WTC11 (cell line): ENCODE measurements around the gene NCKAP5. TPM values are rescaled to one million over a fixed set of nuclear protein-coding genes. Genes with fewer than 3 reads are reported as not detected.

Source experiments
- ATAC-seq: fragments of 200-7000 bp; cut with Tn5 transposase; 2 replicates; pipeline ENCODE4 v1.10.0; 2021; ENCODE audit warnings: mild to moderate bottlenecking, moderate library complexity
- CTCF ChIA-PET: fragments of 300-600 bp; sonication (Branson Sonifier 250); formaldehyde crosslinking; loops from one replicate; lab custom pipeline; 2021; ENCODE audit warnings: antibody characterized with exemption; lab: Charles Lee
- POLR2A ChIA-PET: fragments of 350-600 bp; sonication (Branson Sonifier 250); formaldehyde crosslinking; loops from one replicate; lab custom pipeline; 2021; ENCODE audit warnings: antibody characterized with exemption; lab: Charles Lee
- DNase-seq: peaks from one replicate; pipeline ENCODE4 v3.0.0; 2021; ENCODE audit warnings: low spot score
- H3K27ac Mint-ChIP-seq: 2 replicates; pipeline ENCODE4 v1.8.0; 2021; ENCODE audit warnings: mixed read lengths
- H3K27me3 Mint-ChIP-seq: 2 replicates; pipeline ENCODE4 v1.8.0; 2021; ENCODE audit warnings: low read depth, mild to moderate bottlenecking, moderate library complexity, mixed read lengths
- H3K36me3 Mint-ChIP-seq: 2 replicates; pipeline ENCODE4 v1.8.0; 2021; ENCODE audit warnings: mixed read lengths
- H3K4me1 Mint-ChIP-seq: 2 replicates; pipeline ENCODE4 v1.8.0; 2022; ENCODE audit warnings: mixed read lengths
- H3K4me3 Mint-ChIP-seq: 2 replicates; pipeline ENCODE4 v1.8.0; 2021; ENCODE audit warnings: mild to moderate bottlenecking, moderate library complexity, mixed read lengths
- H3K9me3 Mint-ChIP-seq: 2 replicates; pipeline ENCODE4 v1.8.0; 2021; ENCODE audit warnings: mixed read lengths
- ELF4 ChIP-seq: sonication (generic); formaldehyde crosslinking; IDR thresholded peaks from 2 replicates; pipeline ENCODE4 v1.8.1; 2022; ENCODE audit warnings: low read depth, mild to moderate bottlenecking, moderate library complexity, missing genetic modification reagents
- ESRRA ChIP-seq: sonication (generic); formaldehyde crosslinking; IDR thresholded peaks from 2 replicates; pipeline ENCODE4 v1.8.1; 2022; ENCODE audit warnings: mild to moderate bottlenecking, missing genetic modification reagents, borderline replicate concordance
- FOXJ3 ChIP-seq: sonication (generic); formaldehyde crosslinking; IDR thresholded peaks from 2 replicates; pipeline ENCODE4 v1.9.0; 2021; ENCODE audit warnings: missing genetic modification reagents, mild to moderate bottlenecking, borderline replicate concordance
- FOXP1 ChIP-seq: sonication (generic); formaldehyde crosslinking; IDR thresholded peaks from 2 replicates; pipeline ENCODE4 v1.8.0; 2022; ENCODE audit warnings: missing genetic modification reagents, mild to moderate bottlenecking, moderate library complexity, borderline replicate concordance
- GRHL2 ChIP-seq: fragments of 250-450 bp; sonication (Bioruptor Pico); IDR thresholded peaks from 2 replicates; pipeline ENCODE4 v1.8.0; 2022; ENCODE audit warnings: mild to moderate bottlenecking, moderate library complexity; ENCODE audit not compliant: insufficient replicate concordance, severe bottlenecking
- IRF1 ChIP-seq: sonication (generic); formaldehyde crosslinking; IDR thresholded peaks from 2 replicates; pipeline ENCODE4 v1.8.0; 2023; ENCODE audit warnings: missing genetic modification reagents
- MLX ChIP-seq: sonication (generic); formaldehyde crosslinking; IDR thresholded peaks from 2 replicates; pipeline ENCODE4 v1.8.1; 2023; ENCODE audit warnings: mild to moderate bottlenecking, missing genetic modification reagents, moderate library complexity
- NR3C1 ChIP-seq: sonication (generic); formaldehyde crosslinking; conservative IDR thresholded peaks from 2 replicates; pipeline ENCODE4 v1.8.1; 2023; ENCODE audit warnings: low read depth, mild to moderate bottlenecking, missing genetic modification reagents
- OVOL2 ChIP-seq: fragments of 250-450 bp; sonication (Bioruptor Pico); IDR thresholded peaks from 2 replicates; pipeline ENCODE4 v1.9.0; 2021; ENCODE audit warnings: mild to moderate bottlenecking, borderline replicate concordance
- PREB ChIP-seq: sonication (generic); formaldehyde crosslinking; IDR thresholded peaks from 2 replicates; pipeline ENCODE4 v1.8.1; 2022; ENCODE audit warnings: mild to moderate bottlenecking, missing genetic modification reagents, moderate library complexity, borderline replicate concordance
- RELA ChIP-seq: sonication (generic); formaldehyde crosslinking; IDR thresholded peaks from 2 replicates; pipeline ENCODE4 v1.8.1; 2022; ENCODE audit warnings: missing genetic modification reagents, mild to moderate bottlenecking, borderline replicate concordance
- SOX15 ChIP-seq: fragments of 250-450 bp; sonication (Bioruptor Pico); IDR thresholded peaks from 2 replicates; pipeline ENCODE4 v1.9.0; 2021; ENCODE audit warnings: mild to moderate bottlenecking
- TEAD4 ChIP-seq: sonication (generic); formaldehyde crosslinking; IDR thresholded peaks from 2 replicates; pipeline ENCODE4 v1.8.0; 2022; ENCODE audit warnings: mild to moderate bottlenecking, missing genetic modification reagents
- TP53 ChIP-seq: sonication (generic); formaldehyde crosslinking; IDR thresholded peaks from 2 replicates; pipeline ENCODE4 v1.8.1; 2023; ENCODE audit warnings: mild to moderate bottlenecking, missing genetic modification reagents
- USF2 ChIP-seq: sonication (generic); formaldehyde crosslinking; IDR thresholded peaks from 2 replicates; pipeline ENCODE4 v1.8.1; 2023; ENCODE audit warnings: mild to moderate bottlenecking, missing genetic modification reagents, moderate library complexity
- ZNF121 ChIP-seq: sonication (generic); formaldehyde crosslinking; IDR thresholded peaks from 2 replicates; pipeline ENCODE4 v1.8.0; 2023; ENCODE audit warnings: missing genetic modification reagents
- ZNF138 ChIP-seq: sonication (generic); formaldehyde crosslinking; conservative IDR thresholded peaks from 2 replicates; pipeline ENCODE4 v1.8.1; 2022; ENCODE audit warnings: mild to moderate bottlenecking, moderate library complexity, missing genetic modification reagents
- ZNF232 ChIP-seq: sonication (generic); formaldehyde crosslinking; IDR thresholded peaks from 2 replicates; pipeline ENCODE4 v1.8.0; 2022; ENCODE audit warnings: mild to moderate bottlenecking, missing genetic modification reagents
- ZNF317 ChIP-seq: sonication (generic); formaldehyde crosslinking; IDR thresholded peaks from 2 replicates; pipeline ENCODE4 v1.8.1; 2023; ENCODE audit warnings: low read depth, mild to moderate bottlenecking, moderate library complexity, missing genetic modification reagents, borderline replicate concordance
- ZNF396 ChIP-seq: fragments of 250-450 bp; sonication (Bioruptor Pico); IDR thresholded peaks from 2 replicates; pipeline ENCODE4 v1.8.0; 2021; ENCODE audit warnings: mild to moderate bottlenecking, moderate library complexity, borderline replicate concordance
- ZNF416 ChIP-seq: fragments of 250-450 bp; sonication (Bioruptor Pico); IDR thresholded peaks from 2 replicates; pipeline ENCODE4 v1.9.0; 2021; ENCODE audit warnings: mild to moderate bottlenecking, inconsistent platforms
- ZNF512 ChIP-seq: sonication (generic); formaldehyde crosslinking; IDR thresholded peaks from 2 replicates; pipeline ENCODE4 v1.8.1; 2022; ENCODE audit warnings: missing genetic modification reagents, borderline replicate concordance
- ZNF671 ChIP-seq: fragments of 250-450 bp; sonication (Bioruptor Pico); IDR thresholded peaks from 2 replicates; pipeline ENCODE4 v1.8.0; 2021; ENCODE audit warnings: mild to moderate bottlenecking
- ZSCAN18 ChIP-seq: fragments of 250-450 bp; sonication (Bioruptor Pico); IDR thresholded peaks from 2 replicates; pipeline ENCODE4 v2.1.2; 2022; ENCODE audit warnings: mild to moderate bottlenecking, moderate library complexity
- total RNA-seq: library from RNA; stranded (reverse); gene quantifications from 3 replicates; pipeline ENCODE4 v1.2.3, GENCODE V29; 2021
- TF ChIP-seq, protein P1 (sequence below): sonication (generic); formaldehyde crosslinking; conservative IDR thresholded peaks from 2 replicates; pipeline ENCODE4 v1.8.1; 2022; ENCODE audit warnings: mild to moderate bottlenecking, missing genetic modification reagents
- TF ChIP-seq, protein P2 (sequence below): sonication (generic); formaldehyde crosslinking; IDR thresholded peaks from 2 replicates; pipeline ENCODE4 v1.8.0; 2022; ENCODE audit warnings: mild to moderate bottlenecking, missing genetic modification reagents

Gene NCKAP5
- total RNA-seq, 1 experiment from 2014 or later = 0.55 TPM

GRCh38 chr2:132875193-132875592, 693.1 kb downstream of the NCKAP5 start:
- H3K4me3 Mint-ChIP-seq = no peak overlapping the region
- peak overlapping the region; percentile 3; the same call in 1 of the 2 replicates for H3K27ac Mint-ChIP-seq
- ATAC-seq (peak; percentile 68), DNase-seq (no peak)
- ChIA-PET POLR2A (no interaction called here), CTCF (interaction anchor here (1.0 to 1.1 kb wide), 2 partner anchors 10 to 206 kb away, joined by 3 to 4 read pairs; partner anchors contain the start of gene LYPD1)
- TF ChIP-seq ZNF232 (no peak), SOX15 (CRISPR knock-in tag) (no peak), ZNF138 (no peak), USF2 (CRISPR knock-in tag) (no peak), ZNF121 (CRISPR knock-in tag) (no peak), ZNF317 (CRISPR knock-in tag) (no peak)
- TF ChIP-seq, protein P1, sequence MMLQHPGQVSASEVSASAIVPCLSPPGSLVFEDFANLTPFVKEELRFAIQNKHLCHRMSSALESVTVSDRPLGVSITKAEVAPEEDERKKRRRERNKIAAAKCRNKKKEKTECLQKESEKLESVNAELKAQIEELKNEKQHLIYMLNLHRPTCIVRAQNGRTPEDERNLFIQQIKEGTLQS = no peak
- peaks cover 4% of the 10 kb centered on the region; the same call in 1 of the 2 replicates for H3K9me3 Mint-ChIP-seq
- no peaks in the 10 kb centered on the region for H3K27me3 Mint-ChIP-seq
- H3K4me1 Mint-ChIP-seq = peaks cover 48% of the 10 kb centered on the region
- H3K36me3 Mint-ChIP-seq = no peaks in the 10 kb centered on the region

- POLR2A ChIA-PET = no interaction called here
- H3K27me3 Mint-ChIP-seq = no peaks in the 10 kb centered on the region
- ATAC-seq (no peak), DNase-seq (no peak)
- no peak overlapping the region for H3K27ac Mint-ChIP-seq
- peaks cover 48% of the 10 kb centered on the region for H3K4me1 Mint-ChIP-seq
- TF ChIP-seq TP53 (CRISPR knock-in tag) (no peak), GRHL2 (CRISPR knock-in tag) (no peak), PREB (CRISPR knock-in tag) (no peak), RELA (no peak), ZNF396 (CRISPR knock-in tag) (no peak), ZNF416 (CRISPR knock-in tag) (no peak), FOXJ3 (no peak), ZNF512 (CRISPR knock-in tag) (no peak), OVOL2 (no peak), FOXP1 (no peak), ELF4 (CRISPR knock-in tag) (no peak), IRF1 (CRISPR knock-in tag) (no peak), ESRRA (no peak), NR3C1 (CRISPR knock-in tag) (no peak), MLX (CRISPR knock-in tag) (no peak), TEAD4 (CRISPR knock-in tag) (no peak), ZSCAN18 (CRISPR knock-in tag) (no peak), ZNF671 (CRISPR knock-in tag) (no peak)
- TF ChIP-seq, protein P2, sequence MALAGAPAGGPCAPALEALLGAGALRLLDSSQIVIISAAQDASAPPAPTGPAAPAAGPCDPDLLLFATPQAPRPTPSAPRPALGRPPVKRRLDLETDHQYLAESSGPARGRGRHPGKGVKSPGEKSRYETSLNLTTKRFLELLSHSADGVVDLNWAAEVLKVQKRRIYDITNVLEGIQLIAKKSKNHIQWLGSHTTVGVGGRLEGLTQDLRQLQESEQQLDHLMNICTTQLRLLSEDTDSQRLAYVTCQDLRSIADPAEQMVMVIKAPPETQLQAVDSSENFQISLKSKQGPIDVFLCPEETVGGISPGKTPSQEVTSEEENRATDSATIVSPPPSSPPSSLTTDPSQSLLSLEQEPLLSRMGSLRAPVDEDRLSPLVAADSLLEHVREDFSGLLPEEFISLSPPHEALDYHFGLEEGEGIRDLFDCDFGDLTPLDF (CRISPR knock-in tag) = no peak
- H3K36me3 Mint-ChIP-seq = no peaks in the 10 kb centered on the region
- H3K9me3 Mint-ChIP-seq = no peaks in the 10 kb centered on the region
- no peak overlapping the region for H3K4me3 Mint-ChIP-seq
- CTCF ChIA-PET = no interaction called here
Measured at GRCh38 chr2:132873738-132874137, 694.5 kb downstream of the NCKAP5 start.
